ENCODE data around the gene TCIRG1. TPM values are rescaled to one million over a fixed set of nuclear protein-coding genes. Genes with fewer than 3 reads are reported as not detected.

The TCIRG1 gene
- polyA plus RNA-seq, 2 of the 4 experiments (the other 2 are of a cell fraction) = 36.3 to 120 TPM

DNA sequence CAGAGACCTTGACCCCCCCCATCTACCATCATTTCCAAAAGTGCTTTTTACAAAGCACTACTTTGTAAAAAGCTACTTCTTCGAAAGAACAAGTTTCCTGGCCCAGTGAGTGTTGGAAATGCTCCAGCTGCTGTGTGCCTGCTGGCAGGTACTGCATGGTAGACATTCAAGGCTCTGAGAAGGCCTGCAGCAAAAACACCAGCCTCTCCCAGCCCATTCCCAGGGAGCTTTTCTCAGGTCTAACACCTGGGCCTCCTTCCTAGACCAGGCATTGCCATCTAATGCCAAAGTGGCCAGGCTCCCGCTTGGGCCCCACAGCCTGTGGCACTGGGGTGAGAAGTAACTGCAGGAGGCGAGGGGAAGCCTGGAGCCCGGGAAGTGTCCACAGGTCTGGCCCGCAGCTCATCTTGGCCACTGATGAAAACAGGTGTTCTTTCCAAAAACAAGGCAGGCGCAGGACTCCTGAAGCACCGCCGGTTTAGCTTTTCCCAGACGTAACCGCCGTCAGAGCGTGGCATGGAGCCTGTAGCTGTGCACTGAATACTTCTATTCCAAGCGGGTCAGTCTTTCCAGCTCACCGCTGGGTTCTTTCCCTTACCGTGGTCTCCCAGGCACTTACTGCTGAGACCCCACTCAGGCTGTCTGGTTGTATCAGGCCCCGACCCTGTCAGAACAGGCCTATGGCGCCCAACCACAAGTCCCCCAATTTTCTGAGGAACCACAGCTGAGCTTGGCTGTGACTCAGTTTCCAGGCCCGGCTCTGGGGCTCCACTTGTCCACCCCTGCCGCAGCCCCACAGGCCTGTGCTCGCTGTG lies 1.2 kb upstream of the TCIRG1 start:
- H3K4me2 ChIP-seq = peak overlapping the region; percentile 94
- TF ChIP-seq JUN (IDR thresholded peaks at IDR 0.05) (peak in 1 of 2 experiments; percentile 21; a peak in 1 of 5 replicates), HDAC2 (IDR thresholded peaks at IDR 0.05) (no peak), EHMT2 (IDR thresholded peaks at IDR 0.05; ENCODE audit: low read depth) (no peak), POLR2A (IDR thresholded peaks at IDR 0.05; ENCODE audit: low read length) (no peak), RFX5 (IDR thresholded peaks at IDR 0.05) (no peak), SREBF2 (IDR thresholded peaks at IDR 0.05) (no peak), ZNF302 (CRISPR knock-in tag; IDR thresholded peaks at IDR 0.05) (no peak), NPAS2 (CRISPR knock-in tag; IDR thresholded peaks at IDR 0.05; ENCODE audit: borderline replicate concordance) (no peak), EHF (CRISPR knock-in tag; IDR thresholded peaks at IDR 0.05) (no peak), HOXB5 (CRISPR knock-in tag; IDR thresholded peaks at IDR 0.05) (no peak), CEBPB (IDR thresholded peaks at IDR 0.05) (no peak), GATA3 (IDR thresholded peaks at IDR 0.05; ENCODE audit: borderline replicate concordance) (no peak), NFE2L2 (conservative IDR thresholded peaks at IDR 0.05; ENCODE audit: low read length) (no peak), FOSL2 (IDR thresholded peaks at IDR 0.05) (no peak), FOSL2 (CRISPR knock-in tag; IDR thresholded peaks at IDR 0.05) (no peak)
- TF ChIP-seq, protein P1, sequence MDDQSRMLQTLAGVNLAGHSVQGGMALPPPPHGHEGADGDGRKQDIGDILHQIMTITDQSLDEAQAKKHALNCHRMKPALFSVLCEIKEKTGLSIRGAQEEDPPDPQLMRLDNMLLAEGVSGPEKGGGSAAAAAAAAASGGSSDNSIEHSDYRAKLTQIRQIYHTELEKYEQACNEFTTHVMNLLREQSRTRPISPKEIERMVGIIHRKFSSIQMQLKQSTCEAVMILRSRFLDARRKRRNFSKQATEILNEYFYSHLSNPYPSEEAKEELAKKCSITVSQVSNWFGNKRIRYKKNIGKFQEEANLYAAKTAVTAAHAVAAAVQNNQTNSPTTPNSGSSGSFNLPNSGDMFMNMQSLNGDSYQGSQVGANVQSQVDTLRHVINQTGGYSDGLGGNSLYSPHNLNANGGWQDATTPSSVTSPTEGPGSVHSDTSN (IDR thresholded peaks at IDR 0.05) = peak; percentile 38
- TF ChIP-seq, protein P2, sequence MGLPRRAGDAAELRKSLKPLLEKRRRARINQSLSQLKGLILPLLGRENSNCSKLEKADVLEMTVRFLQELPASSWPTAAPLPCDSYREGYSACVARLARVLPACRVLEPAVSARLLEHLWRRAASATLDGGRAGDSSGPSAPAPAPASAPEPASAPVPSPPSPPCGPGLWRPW (IDR thresholded peaks at IDR 0.05) = no peak
- TF ChIP-seq, protein P3, sequence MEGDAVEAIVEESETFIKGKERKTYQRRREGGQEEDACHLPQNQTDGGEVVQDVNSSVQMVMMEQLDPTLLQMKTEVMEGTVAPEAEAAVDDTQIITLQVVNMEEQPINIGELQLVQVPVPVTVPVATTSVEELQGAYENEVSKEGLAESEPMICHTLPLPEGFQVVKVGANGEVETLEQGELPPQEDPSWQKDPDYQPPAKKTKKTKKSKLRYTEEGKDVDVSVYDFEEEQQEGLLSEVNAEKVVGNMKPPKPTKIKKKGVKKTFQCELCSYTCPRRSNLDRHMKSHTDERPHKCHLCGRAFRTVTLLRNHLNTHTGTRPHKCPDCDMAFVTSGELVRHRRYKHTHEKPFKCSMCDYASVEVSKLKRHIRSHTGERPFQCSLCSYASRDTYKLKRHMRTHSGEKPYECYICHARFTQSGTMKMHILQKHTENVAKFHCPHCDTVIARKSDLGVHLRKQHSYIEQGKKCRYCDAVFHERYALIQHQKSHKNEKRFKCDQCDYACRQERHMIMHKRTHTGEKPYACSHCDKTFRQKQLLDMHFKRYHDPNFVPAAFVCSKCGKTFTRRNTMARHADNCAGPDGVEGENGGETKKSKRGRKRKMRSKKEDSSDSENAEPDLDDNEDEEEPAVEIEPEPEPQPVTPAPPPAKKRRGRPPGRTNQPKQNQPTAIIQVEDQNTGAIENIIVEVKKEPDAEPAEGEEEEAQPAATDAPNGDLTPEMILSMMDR (IDR thresholded peaks at IDR 0.05) = no peak
- peaks cover 49% of the 10 kb centered on the region for H3K4me1 ChIP-seq
- DNase-seq (ENCODE audit: low read depth in 1 of 2, low spot score in 1 of 2) (no peak), ATAC-seq (no peak), FAIRE-seq (no peak)
- CTCF ChIA-PET = interaction anchor here (0.6 to 7.3 kb wide), 6 partner anchors 10 to 171 kb away, joined by 3 to 60 read pairs (median 6); partner anchors contain the start of gene ALDH3B1
- 84% methylated on average over 19 of the region's 20 CpGs for WGBS (ENCODE audit: missing lambda C conversion rate)
- H3K4me3 ChIP-seq = no peak overlapping the region
- POLR2A ChIA-PET = interaction anchor here (0.6 to 2.4 kb wide), 6 partner anchors 9 to 97 kb away, joined by 3 to 13 read pairs (median 5); partner anchors contain the start of gene ALDH3B1
- H3K27ac ChIP-seq = peak overlapping the region; percentile 95 to 96
- no peaks in the 10 kb centered on the region for H3K9me3 ChIP-seq

DNA sequence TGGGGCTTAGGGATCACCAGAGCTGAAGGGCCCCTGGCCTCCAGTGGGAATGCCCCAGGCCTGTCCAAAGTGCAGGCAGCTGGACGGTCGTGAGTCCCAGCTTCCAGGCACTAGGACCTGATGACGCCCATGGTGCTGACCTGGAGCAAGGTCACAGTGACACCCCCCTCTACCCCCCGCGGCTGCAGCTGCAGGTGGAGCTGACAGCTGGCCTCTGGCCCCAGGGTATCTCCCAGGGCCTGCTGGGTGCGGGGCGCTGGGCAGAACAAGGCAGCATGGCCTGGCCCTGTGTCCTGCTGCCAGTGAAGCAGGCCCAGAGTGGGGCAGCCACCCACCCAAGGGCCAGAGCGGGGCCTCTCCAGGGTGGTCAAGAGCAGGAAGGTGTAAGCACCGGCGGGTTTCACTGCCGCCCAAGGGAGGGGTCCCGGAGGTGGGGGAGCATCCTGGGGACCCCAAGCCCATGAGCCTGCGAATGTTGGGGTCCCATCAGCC lies 553 bp upstream of the TCIRG1 start:
- H3K4me1 ChIP-seq = peaks cover 53% of the 10 kb centered on the region
- CTCF ChIA-PET = interaction anchor here (0.6 to 7.3 kb wide), 6 partner anchors 10 to 170 kb away, joined by 3 to 60 read pairs (median 6); partner anchors contain the start of gene ALDH3B1

More for the DNA sequence above, 553 bp upstream of the TCIRG1 start:
- ATAC-seq (peak; percentile 22 to 36; a peak in 5 of 6 replicates), DNase-seq (ENCODE audit: low read depth in 1 of 2, low spot score in 1 of 2) (no peak), FAIRE-seq (no peak)
- Histone ChIP-seq H3K9me3 (no peaks in the 10 kb centered on the region), H3K27ac (peak overlapping the region; percentile 95 to 96), H3K4me3 (peak overlapping the region; percentile 60), H3K4me2 (peak overlapping the region; percentile 94)
- WGBS (ENCODE audit: missing lambda C conversion rate) = 22% methylated on average over 7 of the region's 13 CpGs
- POLR2A ChIA-PET = interaction anchor here (0.6 to 2.4 kb wide), 5 partner anchors 11 to 96 kb away, joined by 3 to 13 read pairs (median 6); partner anchors contain the start of gene ALDH3B1
- TF ChIP-seq HEYL (CRISPR knock-in tag; IDR thresholded peaks at IDR 0.05) = no peak
- TF ChIP-seq, protein P3 (IDR thresholded peaks at IDR 0.05) = no peak

Measured in A549 (cell line).